WI38 (cell line): ENCODE results near the gene TCF3.

Experiments
- H3K4me3 ChIP-seq: 2 replicates; pipeline ENCODE4 v1.5.1; 2011; ENCODE audit warnings: low read depth, mild to moderate bottlenecking, control low read depth, low read length
- TF ChIP-seq, protein P1 (sequence below): IDR thresholded peaks from 2 replicates; pipeline ENCODE4 v1.5.1; 2012; ENCODE audit warnings: low read depth, mild to moderate bottlenecking, control low read depth, low read length

TCF3 gene

DNA sequence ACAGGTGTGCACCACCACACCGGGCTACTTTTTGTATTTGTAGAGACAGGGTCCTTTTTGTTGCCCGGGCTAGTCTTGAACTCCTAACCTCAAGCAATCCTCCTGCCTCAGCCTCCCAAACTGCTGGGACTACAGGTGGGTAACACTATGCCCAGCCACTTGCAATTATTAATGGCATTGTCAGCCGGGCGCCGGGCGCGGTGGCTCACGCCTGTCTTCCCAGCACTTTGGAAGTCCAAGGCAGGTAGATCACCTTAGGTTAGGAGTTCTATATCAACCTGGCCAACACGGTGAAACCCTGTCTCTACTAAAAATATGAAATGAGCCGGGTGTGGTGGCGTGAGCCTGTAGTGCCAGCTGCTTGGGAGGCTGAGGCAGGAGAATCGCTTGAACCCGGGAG is 81.6 kb downstream of the TCF3 start:
- TF ChIP-seq, protein P1, sequence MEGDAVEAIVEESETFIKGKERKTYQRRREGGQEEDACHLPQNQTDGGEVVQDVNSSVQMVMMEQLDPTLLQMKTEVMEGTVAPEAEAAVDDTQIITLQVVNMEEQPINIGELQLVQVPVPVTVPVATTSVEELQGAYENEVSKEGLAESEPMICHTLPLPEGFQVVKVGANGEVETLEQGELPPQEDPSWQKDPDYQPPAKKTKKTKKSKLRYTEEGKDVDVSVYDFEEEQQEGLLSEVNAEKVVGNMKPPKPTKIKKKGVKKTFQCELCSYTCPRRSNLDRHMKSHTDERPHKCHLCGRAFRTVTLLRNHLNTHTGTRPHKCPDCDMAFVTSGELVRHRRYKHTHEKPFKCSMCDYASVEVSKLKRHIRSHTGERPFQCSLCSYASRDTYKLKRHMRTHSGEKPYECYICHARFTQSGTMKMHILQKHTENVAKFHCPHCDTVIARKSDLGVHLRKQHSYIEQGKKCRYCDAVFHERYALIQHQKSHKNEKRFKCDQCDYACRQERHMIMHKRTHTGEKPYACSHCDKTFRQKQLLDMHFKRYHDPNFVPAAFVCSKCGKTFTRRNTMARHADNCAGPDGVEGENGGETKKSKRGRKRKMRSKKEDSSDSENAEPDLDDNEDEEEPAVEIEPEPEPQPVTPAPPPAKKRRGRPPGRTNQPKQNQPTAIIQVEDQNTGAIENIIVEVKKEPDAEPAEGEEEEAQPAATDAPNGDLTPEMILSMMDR, result no peak
- H3K4me3 ChIP-seq, result no peak overlapping the region

DNA sequence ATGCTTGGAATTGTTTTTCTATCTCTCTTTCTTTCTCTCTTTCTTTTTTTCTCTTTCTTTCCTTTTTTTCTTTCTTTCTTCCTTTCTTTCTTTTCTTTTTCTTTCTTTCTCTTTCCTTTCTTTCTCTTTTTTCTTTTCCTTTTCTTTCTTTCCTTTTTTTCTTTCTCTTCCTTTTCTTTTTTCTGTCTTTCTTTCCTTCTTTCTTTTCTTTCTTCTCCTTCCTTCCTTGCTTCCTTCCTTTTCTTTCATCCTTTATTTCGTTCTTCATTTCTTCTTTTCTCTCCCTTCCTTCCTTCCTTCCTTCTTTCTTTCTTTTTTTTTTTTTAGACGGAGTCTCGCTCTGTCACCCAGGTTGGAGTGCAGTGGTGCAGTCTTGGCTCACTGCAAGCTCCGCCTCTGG is 82.4 kb downstream of the TCF3 start:
- no peak overlapping the region for H3K4me3 ChIP-seq
- TF ChIP-seq, protein P1, result no peak

DNA sequence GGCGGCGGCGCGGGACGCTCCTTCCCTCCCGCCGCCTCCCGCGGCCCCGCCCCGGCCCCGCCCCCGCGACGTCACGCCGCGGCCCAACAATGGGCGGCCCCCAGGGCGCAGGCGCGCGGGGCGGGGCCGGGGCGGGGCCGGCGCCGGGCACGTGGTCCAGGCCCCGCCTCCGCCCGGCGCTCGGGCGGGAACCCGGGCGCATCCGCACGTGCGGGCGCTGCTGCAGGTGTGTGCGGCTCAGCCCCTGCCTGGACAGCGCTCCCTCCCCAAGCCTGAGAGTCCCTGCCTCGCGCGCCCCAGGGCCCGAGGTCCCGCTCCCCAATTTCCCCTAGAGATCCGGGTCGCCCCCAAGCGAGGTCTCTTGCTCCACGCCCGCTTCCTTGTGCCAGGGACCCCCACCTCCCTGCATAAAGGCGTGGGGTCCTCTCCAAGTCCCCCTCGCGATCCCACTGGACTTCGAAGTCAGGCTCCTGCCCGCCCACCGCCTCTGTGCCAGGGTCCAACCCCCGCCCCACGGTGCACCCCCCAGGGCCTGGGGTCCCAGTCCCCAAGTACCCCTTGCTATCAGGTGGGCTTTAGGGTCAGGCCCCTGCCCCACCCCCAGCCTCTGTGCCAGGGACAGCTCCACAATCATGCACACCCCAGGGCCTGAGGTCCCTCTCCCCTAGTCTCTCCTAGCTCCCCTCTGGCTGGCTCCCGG is 83.9 kb downstream of the TCF3 start, which contains the start of gene MEX3D:
MEX3D (minus strand) TSS at position 6 of the 700 bp plus-strand sequence. CDS start 267 bp downstream, outside the sequence.
- peak within 1 kb of the TSS; percentile 63 for H3K4me3 ChIP-seq
- TF ChIP-seq, protein P1, result no peak

DNA sequence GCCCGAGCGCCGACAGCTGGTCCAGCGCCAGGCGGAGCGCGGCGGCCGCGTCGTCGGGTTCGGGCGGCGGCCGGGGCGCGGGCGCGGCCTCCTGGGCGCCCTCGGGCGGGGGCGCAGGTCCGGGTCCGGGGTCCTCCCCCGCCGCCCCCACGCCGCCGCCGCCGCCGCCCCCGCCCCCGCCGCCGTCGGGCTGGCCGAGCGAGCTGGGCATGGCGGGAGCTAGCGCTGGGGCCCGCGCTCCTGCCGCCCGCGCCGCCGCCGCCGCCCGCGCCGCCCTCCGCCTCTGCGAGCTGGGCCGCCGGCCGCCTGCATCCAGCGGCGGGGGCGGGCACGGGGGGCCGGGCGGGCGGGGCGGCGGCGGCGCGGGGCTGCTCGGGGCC is 84.6 kb downstream of the TCF3 start:
- TF ChIP-seq, protein P1, result no peak
- H3K4me3 ChIP-seq, result no peak overlapping the region; the same call in none of the 2 replicates

DNA sequence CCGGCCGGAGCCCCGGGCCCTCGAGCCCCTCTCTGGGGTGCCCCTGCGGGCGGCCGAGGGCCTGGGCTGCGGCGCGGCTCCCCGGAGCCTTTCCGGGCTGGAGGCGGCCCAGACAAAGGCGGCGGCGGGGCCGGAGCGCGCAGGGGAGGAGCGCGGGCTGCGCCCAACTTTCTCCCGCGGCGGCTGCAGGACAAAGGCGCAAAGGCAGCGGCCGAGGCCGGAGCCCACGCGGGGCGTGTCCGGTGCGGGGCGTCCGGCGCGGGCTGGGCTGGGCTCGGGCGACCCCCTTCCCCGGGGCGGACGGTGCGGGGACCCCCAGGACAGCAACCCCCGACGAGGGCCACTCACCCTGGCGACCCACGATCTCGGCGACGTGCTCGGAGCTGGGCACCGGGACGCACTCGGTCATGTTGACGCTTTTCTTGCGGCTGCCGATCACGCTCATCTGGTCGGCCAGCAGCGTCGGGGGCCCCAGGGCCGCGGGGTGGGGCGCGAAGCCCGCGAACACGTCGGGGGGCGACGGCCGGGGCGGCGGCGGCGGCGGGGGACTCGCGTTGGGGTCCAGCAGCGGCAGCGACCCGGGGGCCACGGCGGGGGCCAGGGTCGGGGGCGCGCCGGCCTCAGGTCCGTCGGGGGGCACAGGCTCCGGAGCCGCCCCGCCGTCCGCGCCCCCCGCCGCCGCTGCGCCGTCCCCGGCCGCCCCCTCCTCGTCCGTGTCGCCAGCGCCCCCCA is 85.1 kb downstream of the TCF3 start:
- H3K4me3 ChIP-seq, result peak overlapping the region; percentile 63
- TF ChIP-seq, protein P1, result no peak

DNA sequence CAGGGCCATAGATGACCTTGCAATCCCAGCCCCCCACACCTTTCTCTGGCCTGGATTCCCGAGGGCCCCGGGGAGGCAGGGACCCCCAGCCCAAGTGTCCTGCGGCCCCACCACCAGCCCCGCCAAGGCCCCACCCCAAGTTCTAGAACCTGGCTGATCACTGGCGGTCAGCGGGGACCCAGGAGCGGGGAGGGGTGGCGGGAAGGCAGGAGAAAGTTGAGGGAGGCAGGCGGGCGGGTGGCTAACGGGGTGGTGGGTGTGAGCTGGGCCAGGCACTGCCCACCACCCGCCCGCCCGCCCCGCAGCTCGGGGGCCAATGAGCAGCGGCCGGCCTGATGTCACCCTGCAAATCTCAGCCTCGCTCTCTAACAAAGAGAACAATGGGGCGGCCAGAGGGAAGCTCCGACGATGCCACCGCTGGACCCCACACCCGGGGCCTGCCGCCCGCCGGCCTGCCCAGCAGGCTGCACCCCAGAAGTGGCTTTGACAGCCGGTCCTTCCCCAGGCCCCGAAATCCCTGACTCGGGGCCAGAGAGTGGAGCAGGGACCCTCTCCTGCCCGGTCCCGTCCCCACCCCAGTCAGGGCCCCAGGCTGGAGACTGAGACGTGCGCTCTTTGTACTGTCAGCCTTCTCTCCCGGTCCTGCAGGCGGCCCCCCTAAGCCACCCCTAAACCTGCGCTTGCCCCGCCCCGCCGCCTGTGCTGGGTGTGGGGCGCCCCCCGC is 85.9 kb downstream of the TCF3 start:
- peak overlapping the region; percentile 63 for H3K4me3 ChIP-seq
- TF ChIP-seq, protein P1, result no peak
